Measurements from ENCODE around the gene KCNH1.

KCNH1 gene

DNA sequence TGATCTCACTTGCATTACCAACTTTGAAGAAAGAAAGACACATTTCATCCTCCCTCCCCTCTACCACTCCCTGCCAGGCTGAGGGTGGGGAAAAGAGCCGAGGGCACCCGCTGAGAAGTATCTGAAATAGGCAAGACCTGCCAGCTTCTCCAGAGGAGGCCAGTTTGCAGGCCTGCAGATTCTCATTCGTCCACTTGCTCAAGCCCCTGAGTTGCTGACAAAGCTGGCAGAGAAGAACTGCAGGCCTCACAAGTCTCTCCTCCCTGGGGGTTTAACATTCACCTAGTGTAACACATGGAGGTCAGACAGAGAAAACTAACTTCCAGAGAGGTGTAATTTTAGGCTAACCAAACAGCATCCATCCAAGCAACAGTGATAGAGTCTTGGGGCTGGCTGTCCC is 428.9 kb downstream of the KCNH1 start:
- DNase-seq, result no peak

DNA sequence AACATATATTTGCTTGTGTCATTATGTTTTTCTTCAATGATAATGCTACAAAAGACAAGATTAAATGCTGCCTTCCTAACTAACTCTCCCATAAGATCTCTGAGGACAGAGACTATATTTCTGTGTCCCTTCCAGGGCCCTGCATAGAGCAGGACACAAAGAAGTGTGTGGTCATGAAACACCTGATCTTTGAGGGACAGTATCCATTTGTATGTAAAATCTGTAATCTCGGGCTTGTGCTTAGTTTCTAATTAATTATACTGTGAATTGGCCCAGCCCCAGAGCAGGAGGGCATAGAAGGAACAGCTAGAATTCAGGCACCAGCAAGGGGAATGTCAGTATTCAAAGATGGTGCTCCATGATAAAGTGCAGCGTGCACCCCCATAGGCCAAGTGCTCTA is 430.4 kb downstream of the KCNH1 start:
- no peak for DNase-seq

DNA sequence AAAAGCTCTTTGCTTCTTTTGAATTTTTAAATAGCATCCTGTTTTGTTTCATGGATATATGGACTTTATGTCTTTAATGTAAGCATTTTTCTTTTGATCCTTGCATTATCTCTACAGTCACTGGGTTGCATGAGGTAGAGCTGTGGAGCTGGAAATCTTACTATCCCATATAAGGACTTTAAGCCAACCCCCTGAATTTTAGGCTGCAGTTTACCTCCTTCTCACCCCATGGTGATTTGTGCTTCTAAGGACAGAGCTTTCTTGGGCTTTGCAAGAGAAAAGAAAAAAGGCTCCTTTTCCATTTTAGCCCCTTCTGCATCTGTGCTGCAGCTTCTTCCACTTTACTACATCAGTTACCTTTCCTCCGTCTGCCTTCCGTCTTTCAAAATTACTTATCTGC is 431.4 kb downstream of the KCNH1 start:
- no peak for DNase-seq

DNA sequence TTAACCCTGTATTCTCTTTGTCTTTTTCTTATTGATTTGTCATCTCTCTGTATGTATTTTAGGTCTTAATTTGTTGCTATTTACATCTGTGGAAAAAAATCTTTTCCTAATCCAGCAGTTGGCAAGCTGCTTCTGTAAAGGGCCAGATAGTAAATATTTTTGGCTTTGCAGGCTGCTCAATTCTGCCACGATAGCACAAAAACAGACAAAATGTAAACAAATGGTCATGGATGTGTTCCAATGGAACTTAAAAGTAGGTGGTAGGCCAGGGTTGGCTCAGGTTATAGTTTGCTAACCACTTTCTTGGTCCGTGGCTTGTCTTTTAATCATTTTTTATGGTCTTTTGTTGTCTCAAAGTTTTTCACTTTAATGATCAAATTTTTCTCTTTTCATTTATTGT is 433.4 kb downstream of the KCNH1 start:
- DNase-seq, result no peak

DNA sequence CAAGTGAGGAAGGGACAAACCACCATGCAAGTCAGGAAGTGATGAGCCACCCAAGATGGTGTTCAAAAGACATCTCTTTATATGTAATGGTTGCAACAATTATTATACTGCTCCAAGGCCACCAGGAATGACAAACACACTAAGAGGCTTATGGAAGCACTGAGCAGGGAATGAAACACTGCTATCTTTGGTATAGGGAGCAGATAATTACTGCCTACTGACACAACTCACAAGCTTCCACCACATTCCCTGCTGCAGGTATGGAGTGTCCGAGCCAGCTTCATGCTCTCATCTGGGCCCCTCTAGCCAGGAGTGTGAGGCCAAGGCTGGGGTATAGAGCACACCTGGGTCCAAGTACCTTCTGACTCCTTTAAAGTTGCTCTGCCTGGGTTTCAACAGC is 433.9 kb downstream of the KCNH1 start:
- DNase-seq, result no peak

DNA sequence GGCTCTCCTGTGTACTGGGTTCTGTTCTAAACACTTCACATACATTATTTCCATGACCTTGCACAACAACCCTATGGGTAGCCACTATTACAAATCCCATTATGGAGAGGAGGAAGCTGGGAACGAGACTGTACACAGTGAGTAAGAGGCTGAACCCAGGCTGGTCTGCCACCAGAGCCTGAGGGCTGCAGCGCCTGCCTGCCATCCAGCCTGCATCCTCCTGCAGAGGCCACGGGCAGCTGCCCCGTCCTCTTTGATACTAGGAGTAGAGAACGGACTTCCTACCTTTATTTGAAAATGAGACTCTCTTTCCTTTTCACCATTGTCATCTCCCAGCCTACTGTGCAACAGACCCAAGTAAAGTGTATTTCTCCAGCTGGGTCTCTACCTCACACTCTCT is 435.3 kb downstream of the KCNH1 start:
- no peak for DNase-seq

DNA sequence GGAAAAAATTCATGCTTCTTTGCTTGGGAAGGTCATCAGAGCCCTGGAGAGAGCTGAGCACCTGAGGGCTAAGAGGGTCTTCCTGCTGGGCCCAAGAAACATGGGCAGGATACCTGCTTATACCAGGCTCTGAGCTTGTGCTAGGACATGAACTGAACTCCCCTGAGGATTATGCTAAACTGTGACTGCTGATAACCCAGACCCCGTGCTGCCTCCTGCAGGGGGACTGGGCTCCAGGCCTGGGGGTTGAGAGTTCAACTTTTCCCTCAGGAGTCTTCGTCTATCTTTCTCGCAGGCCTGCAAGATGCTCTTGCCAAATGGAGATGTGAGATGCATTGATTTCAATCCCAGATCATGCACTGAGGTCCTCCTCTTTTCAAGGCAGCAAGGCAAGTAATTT is 436.8 kb downstream of the KCNH1 start:
- DNase-seq, result no peak

DNA sequence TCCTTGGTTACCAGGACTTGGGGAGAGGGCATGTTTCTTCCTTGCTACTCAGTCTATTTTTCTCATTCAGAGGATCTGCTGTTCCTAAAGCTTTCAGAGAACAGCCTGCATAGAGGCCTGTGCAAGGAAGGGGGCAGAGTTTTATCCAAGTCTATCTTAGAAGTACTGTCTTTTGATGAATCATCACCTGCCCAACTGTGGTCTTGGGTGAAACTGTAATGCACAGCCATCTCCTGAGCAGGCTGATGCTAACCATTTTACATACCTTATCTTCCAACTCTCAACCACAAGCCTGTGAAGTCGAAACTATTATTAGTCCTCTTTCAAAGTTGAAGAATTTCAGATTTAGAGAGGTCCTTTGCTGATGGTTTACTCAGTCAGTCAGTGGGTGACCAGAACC is 437.2 kb downstream of the KCNH1 start:
- DNase-seq, result no peak

DNA sequence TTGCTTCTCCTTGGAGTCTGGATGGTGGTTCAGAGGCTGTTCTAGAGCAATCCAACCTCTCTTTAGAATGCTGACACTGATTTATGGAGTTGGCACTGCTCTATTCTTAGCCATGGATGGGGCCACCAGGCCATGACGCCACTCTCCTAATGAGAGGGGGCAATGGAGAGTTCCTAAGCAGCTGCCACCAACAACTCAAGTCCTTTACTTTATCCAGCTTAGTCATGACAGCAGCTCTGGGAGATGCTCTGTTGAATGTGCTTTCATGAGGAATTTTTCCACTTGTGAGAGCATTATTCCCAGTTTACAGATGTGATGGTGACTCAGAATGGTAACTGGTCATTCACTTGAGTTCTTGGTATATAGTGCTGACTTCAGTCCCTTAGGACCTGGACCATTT is 438.9 kb downstream of the KCNH1 start:
- DNase-seq, result no peak

DNA sequence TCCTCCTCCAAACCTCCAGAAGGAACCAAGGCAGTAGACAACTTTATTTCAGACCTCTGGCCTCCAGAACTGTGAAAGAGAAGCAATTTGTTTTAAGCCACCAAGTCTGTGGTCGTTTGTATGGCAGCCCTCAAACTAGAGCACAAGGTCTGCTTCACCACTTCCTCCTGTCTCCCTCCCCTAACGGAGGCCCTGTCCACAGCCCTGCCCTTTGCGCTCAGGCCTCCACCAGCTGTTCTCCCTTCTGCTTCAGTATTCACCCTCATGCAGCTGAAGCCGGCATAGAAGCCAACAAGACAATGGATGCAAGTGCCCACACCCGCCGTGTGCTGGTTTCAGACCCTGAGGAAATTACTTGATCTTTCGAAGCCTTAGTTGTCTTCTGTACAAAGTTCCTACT is 441.2 kb downstream of the KCNH1 start:
- DNase-seq, result no peak

DNA sequence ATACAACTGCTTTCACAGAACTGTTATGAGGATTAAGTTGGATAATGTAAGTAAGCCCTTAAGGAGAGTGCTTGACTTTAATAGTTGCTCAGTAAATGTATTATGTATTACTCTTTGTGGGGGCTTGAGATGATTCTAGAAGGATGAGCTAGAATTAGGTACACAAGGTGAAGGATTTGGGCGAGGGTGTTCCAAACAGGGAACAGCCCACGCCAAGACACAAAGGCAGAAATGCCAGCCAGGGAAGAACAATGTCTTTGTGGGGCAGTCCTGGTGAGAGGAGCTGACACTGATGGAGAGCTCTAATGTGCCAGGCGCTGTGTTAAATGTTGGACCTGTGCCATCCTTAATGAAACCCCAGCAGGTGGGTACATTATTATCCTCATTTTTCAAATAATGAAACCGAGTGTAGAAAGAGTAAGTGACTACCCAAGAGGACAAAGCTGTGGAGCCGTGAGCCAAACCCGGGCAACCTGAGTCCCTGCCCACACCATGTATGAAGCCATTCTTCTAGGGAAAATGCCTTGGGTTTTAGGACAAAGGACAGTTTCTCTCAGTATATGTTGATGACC is 442.8 kb downstream of the KCNH1 start:
- no peak for DNase-seq

DNA sequence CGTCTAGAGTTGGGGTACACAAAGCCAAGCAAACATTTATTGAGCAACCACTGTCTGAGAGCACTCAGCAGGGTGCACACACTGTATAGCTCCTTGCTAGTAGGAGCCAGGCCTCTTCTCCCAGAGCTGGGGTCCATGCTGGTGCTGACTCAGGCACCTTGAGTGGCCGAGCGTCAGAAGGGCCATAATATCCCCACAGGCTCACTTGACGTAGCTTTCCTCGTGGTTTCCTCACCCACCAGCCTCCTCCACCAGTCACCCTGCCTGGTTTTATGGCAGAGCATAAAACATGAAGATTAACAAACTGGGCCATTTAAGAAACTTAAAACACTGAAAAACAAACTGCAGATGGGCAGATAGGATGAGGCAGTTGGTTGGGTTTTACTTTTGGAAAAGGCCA is 443.7 kb downstream of the KCNH1 start:
- DNase-seq, result no peak

DNA sequence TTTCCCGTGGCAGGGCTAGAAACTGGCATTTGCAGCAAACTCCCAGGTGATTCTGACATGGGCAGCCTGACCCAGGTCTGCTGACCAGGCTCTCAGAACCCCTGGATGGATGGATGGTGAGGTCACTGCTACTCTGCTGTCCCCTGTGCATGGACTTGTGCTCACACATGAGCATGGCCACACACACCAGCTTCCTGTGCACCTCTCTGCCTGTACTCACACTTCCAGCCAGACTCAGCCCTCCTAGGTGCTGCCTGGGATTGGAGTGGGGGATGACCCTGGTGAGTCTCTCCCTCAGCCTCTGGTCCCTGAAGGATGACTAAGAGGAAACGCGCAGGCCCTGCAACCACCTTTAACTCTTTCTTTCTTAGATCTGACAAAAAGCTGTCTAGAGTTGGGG is 444.1 kb downstream of the KCNH1 start:
- DNase-seq, result no peak

DNA sequence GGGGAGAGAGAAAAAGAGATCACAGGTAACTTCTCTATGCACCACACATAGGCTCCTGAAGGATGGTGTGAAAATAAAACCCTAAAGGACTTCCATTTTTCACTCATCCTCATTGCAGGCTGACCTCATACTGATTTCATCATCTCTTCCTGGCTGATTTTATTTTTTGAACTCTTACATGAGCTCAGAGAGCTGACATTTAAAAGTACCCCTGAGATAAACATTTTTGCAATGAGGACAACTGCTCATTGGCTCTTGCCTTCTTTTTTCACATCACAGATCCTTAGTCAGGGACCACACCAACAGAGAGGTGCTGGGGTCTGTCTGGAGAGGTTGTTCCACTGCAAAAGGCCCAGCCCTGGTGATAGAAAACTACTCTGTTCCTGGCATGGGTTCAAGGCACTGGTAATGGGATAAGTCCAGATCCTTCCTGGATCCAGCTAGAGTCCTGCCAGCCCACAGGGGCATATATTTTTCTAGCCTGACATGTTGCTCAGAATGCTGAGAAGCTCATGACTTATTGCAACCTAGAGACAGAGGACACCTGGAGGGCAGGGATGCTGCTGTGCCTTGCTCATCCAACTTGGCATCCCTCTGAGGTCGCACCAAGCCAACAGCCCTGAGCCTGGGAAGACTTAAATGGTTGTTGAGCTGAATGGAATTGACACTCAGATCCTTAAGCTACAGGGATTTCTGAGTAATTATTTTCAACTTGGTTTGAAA is 445.3 kb downstream of the KCNH1 start:
- no peak for DNase-seq

DNA sequence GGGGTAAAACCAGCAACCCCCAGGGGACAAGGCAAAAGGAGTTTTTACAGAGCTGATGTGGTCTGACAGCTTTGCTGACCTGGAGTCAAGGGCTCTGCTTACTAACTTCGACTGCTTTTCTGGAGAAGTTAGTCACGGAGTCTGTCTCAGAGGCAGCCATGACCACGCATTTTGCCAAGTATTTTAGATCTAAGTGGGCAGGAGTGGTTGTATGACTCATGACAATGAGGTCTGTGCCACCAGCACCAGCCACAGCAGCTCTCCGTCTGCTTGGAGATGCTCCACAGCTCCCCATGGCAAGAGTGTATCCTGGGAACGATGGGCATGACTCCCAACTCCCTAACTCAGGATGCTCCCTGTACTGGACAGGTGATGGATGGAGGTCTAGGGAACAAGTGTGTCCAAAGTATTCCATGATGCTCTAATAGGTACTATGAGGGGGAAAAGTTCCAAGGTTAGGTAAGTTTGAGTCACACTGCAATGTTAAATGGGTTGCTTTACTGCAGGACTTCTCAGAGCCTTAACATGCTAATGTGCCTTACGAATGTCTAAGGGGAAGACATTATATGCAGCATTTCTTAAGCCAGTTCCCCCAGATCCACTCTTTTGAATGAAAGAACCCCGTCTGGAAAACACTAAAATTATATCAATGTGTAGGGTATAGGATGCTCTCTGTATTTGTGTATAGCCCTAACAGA is 446.2 kb downstream of the KCNH1 start:
- no peak for DNase-seq

DNA sequence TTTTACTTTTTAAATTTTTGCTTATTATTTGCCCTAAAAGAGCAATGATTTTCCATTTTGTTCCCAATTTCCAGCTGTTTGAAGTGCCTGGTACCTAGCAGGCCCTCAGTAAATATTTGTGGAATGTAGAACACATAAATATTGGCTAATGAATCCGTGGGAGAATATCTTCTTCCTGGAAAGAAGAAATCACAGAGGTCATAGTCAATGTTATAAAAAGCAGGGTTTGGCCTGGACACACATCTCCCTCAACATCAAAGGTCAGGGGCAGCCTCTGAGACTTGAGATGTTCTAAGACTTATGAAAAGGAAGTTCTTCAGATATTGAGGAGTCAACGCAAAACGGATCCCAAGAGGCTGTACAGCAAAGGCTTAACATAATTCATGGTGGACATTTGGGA is 447.1 kb downstream of the KCNH1 start:
- no peak for DNase-seq

DNA sequence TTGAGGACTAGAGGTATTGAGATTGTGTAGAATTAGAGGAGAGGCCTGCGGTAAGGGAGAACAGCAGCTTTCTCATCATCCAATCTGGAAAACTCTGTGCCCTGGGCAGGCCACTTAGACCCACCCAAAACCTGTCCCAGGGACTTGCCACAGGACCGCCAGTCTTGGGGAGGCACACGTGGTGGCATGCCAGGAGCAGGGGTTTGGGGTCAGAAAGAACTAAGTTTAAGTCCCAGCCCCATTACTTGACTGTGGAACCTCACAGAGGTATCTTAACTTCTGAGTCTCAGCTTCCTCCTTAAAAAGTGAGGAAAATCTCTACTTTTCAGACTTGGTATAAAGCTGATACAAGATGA is 448.7 kb downstream of the KCNH1 start:
- DNase-seq, result no peak

DNA sequence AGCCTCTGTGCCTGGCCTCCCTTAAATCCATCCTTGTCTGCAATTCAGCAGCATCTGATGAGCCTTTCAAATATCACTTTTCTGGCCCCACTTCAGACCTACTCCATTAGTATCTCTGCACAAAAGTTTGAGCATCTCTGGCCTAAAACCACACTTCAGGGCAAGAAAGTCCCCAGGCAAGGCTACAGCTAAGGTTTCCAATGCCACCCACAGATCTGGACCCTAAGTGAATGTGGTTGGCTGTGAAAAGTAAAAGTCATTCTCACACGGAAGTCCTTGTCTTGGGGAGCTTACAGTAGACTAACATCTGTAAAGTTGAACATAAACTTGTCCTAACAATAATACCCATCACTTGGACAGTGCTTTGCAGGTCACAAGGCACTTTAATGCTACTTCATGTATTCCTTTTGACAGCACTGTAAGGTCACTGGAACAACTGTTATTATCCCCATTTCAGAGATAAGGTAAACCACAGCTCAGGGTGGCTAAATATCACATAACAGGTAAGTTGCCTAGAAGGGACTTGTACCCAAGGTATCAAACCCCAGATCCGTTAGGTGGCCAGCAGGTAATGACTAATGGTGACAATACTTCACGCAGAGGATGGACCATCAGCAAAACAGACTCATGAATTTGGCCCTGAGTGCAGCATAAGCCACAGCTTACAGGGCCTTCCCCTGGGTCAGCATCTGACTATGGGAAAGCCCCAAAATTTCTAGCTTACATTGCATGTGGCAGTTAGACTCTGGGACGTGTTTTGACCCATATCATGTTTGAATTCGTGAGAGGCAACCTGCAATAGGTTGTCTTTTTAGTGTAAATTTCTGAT is 449.3 kb downstream of the KCNH1 start:
- no peak for DNase-seq

DNA sequence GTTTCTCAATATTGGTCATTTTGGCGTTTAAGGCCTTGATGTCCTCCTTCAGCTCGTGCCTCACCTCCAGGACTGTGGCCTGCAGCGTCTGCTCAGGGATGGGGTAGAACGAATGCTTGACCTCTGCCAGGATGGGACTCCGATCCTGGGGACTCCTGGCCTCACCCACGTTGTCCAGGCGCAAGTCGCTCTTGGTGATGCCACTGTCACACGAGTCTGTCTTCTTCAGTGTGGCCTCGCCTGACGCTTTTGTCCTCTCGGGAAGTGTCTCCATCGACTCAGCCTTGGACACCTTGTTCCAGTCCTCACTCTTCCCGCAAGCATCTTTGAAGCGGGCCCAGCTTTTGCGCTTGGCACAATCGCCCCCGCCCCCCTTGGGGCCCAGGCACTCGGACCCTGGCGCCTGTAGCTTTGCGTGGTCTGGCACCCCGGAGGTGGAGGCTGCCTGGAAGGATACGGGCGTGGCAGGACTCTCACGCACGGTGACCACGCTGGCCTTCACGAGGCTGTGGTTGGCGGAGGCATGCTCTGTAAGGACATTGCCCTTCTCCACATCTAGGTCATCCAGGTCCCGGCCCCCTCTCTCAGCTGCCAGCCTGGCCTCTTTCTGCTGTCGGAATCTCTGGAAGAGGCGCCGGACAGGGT is 450.4 kb downstream of the KCNH1 start:
- DNase-seq, result no peak

DNA sequence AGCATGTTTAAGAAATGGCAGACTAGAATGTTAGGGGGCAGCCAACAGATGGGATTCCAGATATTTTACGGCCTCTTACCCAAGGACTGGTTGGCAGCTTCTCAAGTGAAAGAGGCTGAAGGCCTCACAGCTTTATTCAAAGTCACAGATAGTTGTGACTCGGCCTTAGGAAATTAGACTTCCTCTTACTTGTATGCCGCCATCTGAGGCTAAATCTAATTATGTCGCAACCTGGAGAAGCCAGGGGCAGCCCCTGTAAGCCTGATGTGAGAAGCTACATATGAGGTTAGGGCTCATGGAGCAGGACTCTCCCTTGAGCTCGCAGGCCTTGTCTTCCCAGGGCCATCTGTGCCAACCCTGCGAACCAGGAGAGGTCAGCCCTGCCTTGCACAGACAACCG is 452.8 kb downstream of the KCNH1 start:
- no peak for DNase-seq

DNA sequence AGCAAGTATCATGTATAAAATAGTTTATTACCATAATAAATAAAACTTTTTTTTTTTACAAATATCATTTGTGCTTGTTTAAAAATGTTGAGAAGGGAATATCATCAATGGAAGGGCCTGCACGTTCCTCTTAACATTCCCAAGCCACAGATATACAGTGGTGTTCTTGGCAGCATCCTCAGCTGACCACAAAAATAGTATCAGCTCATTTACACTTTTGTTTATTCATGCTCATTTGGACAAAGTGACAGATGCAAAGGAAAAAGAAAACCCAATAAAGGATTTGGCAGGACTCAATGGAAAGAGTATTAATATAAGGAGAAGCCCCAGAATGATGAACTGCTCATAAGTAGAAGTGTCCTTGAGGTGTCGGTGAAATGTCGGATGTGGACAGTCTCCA is 455.6 kb downstream of the KCNH1 start:
- no peak for DNase-seq

DNA sequence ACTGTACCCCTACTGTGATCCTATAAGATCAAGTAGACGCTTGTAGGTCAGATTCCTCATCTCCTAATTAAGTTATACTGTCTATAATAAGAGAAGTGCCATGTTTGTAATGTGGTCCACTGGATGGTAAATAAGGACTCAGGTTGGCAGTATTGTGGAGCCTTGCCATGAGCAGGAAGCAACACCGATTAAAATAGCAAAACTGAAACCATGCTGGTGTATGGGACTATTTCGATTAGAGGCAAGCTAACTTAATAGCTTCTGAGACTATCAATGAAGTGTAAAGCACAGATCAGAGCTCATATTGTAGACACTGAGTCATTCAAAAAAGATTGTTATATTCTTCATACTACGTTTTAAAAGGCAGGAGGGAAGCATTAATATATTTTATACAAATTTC is 456.4 kb downstream of the KCNH1 start:
- no peak for DNase-seq

DNA sequence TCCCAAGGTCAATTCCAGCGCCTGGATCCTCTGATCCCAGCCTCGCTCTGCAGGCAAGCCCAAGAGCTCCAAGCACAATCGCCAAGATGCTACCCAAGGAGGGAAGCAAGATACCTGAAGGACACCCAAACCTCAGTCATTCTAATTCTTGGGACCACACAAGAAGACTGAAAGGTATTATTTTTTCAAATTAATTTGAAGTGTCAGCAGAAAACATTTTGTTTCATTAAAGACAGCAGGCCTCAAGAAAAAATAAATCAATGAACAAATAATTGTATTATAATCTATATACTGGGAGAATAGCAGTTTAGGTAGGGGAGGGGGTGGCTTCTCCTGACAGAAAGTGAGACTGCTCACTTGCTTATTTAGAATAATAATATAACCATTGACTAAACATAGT is 457.4 kb downstream of the KCNH1 start:
- DNase-seq, result no peak
